SK-N-SH treated with all-trans-retinoic acid at 6 μM for 48 hours (cell line): ENCODE measurements around the gene HOPX.

Source experiments
- ATAC-seq: fragments of 200-7000 bp; cut with Tn5 transposase; 3 replicates; pipeline ENCODE4 v1.9.1; 2020; ENCODE audit warnings: mild to moderate bottlenecking, moderate library complexity
- ARNTL ChIP-seq: fragments of 450-650 bp; formaldehyde crosslinking; IDR thresholded peaks from 2 replicates; pipeline ENCODE4 v1.5.0; 2020; ENCODE audit warnings: low read depth, mild to moderate bottlenecking, moderate library complexity, borderline replicate concordance
- CSDC2 ChIP-seq: fragments of 250-450 bp; sonication (Bioruptor Pico); IDR thresholded peaks from 2 replicates; pipeline ENCODE4 v1.5.0; 2020; ENCODE audit warnings: mild to moderate bottlenecking, moderate library complexity
- ESRRG ChIP-seq: fragments of 250-450 bp; sonication (Bioruptor Pico); IDR thresholded peaks from 2 replicates; pipeline ENCODE4 v1.6.1; 2021; ENCODE audit warnings: mild to moderate bottlenecking
- GLIS3 ChIP-seq: fragments of 250-450 bp; sonication (Bioruptor Pico); IDR thresholded peaks from 2 replicates; pipeline ENCODE4 v1.5.0; 2020; ENCODE audit warnings: mild to moderate bottlenecking, moderate library complexity
- ISL1 ChIP-seq: fragments of 250-450 bp; sonication (Bioruptor Pico); IDR thresholded peaks from 2 replicates; pipeline ENCODE4 v2.1.2; 2022; ENCODE audit warnings: mild to moderate bottlenecking, moderate library complexity
- PPARA ChIP-seq: fragments of 250-450 bp; sonication (Bioruptor Pico); IDR thresholded peaks from 2 replicates; pipeline ENCODE4 v1.5.0; 2020; ENCODE audit warnings: mild to moderate bottlenecking, borderline replicate concordance
- SNAI2 ChIP-seq: fragments of 250-450 bp; sonication (Bioruptor Pico); IDR thresholded peaks from 2 replicates; pipeline ENCODE4 v1.5.0; 2020; ENCODE audit warnings: mild to moderate bottlenecking, moderate library complexity
- TCF4 ChIP-seq: fragments of 250-450 bp; sonication (Bioruptor Pico); IDR thresholded peaks from 2 replicates; pipeline ENCODE4 v1.8.0; 2021; ENCODE audit warnings: mild to moderate bottlenecking, moderate library complexity, borderline replicate concordance
- TOX ChIP-seq: fragments of 250-450 bp; sonication (Bioruptor Pico); IDR thresholded peaks from 2 replicates; pipeline ENCODE4 v1.8.0; 2021; ENCODE audit warnings: mild to moderate bottlenecking, moderate library complexity, borderline replicate concordance
- ZC3H10 ChIP-seq: fragments of 250-450 bp; sonication (Bioruptor Pico); IDR thresholded peaks from 2 replicates; pipeline ENCODE4 v1.5.1; 2021; ENCODE audit warnings: mild to moderate bottlenecking, moderate library complexity
- ZFP3 ChIP-seq: fragments of 250-450 bp; sonication (Bioruptor Pico); IDR thresholded peaks from 2 replicates; pipeline ENCODE4 v1.5.0; 2020; ENCODE audit warnings: mild to moderate bottlenecking, moderate library complexity
- ZFP30 ChIP-seq: fragments of 450-650 bp; formaldehyde crosslinking; IDR thresholded peaks from 2 replicates; pipeline ENCODE4 v1.5.0; 2022; ENCODE audit warnings: mild to moderate bottlenecking, moderate library complexity
- ZNF565 ChIP-seq: fragments of 450-650 bp; formaldehyde crosslinking; conservative IDR thresholded peaks from 2 replicates; pipeline ENCODE4 v1.5.0; 2020; ENCODE audit warnings: low read depth, mild to moderate bottlenecking, moderate library complexity
- ZNF70 ChIP-seq: fragments of 450-650 bp; formaldehyde crosslinking; IDR thresholded peaks from 2 replicates; pipeline ENCODE4 v1.5.0; 2020; ENCODE audit warnings: mild to moderate bottlenecking, moderate library complexity
- ZNF8 ChIP-seq: fragments of 450-650 bp; formaldehyde crosslinking; IDR thresholded peaks from 2 replicates; pipeline ENCODE4 v1.5.0; 2020; ENCODE audit warnings: mild to moderate bottlenecking, moderate library complexity
- TF ChIP-seq, protein P1 (sequence below): fragments of 250-450 bp; sonication (Bioruptor Pico); IDR thresholded peaks from 2 replicates; pipeline ENCODE4 v1.8.0; 2020; ENCODE audit warnings: mild to moderate bottlenecking, moderate library complexity, borderline replicate concordance
- TF ChIP-seq, protein P2 (sequence below): fragments of 250-450 bp; sonication (Bioruptor Pico); IDR thresholded peaks from 2 replicates; pipeline ENCODE4 v1.5.0; 2020; ENCODE audit warnings: mild to moderate bottlenecking, moderate library complexity
- TF ChIP-seq, protein P3 (sequence below): fragments of 250-450 bp; sonication (Bioruptor Pico); IDR thresholded peaks from 2 replicates; pipeline ENCODE4 v1.5.1; 2020; ENCODE audit warnings: low read depth, mild to moderate bottlenecking, moderate library complexity
- TF ChIP-seq, protein P4 (sequence below): fragments of 250-450 bp; sonication (Bioruptor Pico); IDR thresholded peaks from 2 replicates; pipeline ENCODE4 v1.5.1; 2021; ENCODE audit warnings: mild to moderate bottlenecking, moderate library complexity
- TF ChIP-seq, protein P5 (sequence below): fragments of 250-450 bp; sonication (Bioruptor Pico); IDR thresholded peaks from 2 replicates; pipeline ENCODE4 v1.8.0; 2021; ENCODE audit warnings: low read depth, mild to moderate bottlenecking, moderate library complexity, borderline replicate concordance

Gene HOPX

DNA sequence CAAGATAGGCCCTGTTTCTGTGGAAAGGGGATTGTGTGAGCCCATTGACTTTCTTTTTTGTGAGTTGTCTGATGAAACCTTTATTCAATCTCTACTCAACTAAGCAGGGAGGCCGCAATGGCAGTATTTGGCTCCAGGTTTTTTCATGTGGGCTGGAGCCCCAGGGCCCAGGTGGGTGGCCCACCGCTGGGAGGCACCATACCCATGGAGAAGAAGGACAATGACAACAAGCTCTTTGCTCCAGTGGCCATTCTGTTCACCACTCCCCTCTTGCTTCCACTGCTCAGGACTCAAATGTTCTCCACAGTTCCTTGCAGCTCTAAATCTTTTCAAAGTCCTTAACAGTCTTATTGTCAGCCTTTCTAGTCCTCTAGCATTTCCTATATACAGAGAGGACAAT, 54.1 kb downstream of the HOPX start:
- ATAC-seq, result no peak
- TF ChIP-seq ISL1 (CRISPR knock-in tag) (no peak), SNAI2 (CRISPR knock-in tag) (no peak), ZNF565 (no peak), ZC3H10 (CRISPR knock-in tag) (no peak), ESRRG (no peak), TOX (no peak), ARNTL (CRISPR knock-in tag) (no peak), PPARA (CRISPR knock-in tag) (no peak), TCF4 (CRISPR knock-in tag) (no peak), ZFP3 (CRISPR knock-in tag) (no peak), ZNF8 (no peak)
- TF ChIP-seq, protein P1, sequence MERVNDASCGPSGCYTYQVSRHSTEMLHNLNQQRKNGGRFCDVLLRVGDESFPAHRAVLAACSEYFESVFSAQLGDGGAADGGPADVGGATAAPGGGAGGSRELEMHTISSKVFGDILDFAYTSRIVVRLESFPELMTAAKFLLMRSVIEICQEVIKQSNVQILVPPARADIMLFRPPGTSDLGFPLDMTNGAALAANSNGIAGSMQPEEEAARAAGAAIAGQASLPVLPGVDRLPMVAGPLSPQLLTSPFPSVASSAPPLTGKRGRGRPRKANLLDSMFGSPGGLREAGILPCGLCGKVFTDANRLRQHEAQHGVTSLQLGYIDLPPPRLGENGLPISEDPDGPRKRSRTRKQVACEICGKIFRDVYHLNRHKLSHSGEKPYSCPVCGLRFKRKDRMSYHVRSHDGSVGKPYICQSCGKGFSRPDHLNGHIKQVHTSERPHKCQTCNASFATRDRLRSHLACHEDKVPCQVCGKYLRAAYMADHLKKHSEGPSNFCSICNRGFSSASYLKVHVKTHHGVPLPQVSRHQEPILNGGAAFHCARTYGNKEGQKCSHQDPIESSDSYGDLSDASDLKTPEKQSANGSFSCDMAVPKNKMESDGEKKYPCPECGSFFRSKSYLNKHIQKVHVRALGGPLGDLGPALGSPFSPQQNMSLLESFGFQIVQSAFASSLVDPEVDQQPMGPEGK (CRISPR knock-in tag), result no peak
- TF ChIP-seq, protein P2, sequence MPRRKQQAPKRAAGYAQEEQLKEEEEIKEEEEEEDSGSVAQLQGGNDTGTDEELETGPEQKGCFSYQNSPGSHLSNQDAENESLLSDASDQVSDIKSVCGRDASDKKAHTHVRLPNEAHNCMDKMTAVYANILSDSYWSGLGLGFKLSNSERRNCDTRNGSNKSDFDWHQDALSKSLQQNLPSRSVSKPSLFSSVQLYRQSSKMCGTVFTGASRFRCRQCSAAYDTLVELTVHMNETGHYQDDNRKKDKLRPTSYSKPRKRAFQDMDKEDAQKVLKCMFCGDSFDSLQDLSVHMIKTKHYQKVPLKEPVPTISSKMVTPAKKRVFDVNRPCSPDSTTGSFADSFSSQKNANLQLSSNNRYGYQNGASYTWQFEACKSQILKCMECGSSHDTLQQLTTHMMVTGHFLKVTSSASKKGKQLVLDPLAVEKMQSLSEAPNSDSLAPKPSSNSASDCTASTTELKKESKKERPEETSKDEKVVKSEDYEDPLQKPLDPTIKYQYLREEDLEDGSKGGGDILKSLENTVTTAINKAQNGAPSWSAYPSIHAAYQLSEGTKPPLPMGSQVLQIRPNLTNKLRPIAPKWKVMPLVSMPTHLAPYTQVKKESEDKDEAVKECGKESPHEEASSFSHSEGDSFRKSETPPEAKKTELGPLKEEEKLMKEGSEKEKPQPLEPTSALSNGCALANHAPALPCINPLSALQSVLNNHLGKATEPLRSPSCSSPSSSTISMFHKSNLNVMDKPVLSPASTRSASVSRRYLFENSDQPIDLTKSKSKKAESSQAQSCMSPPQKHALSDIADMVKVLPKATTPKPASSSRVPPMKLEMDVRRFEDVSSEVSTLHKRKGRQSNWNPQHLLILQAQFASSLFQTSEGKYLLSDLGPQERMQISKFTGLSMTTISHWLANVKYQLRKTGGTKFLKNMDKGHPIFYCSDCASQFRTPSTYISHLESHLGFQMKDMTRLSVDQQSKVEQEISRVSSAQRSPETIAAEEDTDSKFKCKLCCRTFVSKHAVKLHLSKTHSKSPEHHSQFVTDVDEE (CRISPR knock-in tag), result no peak

DNA sequence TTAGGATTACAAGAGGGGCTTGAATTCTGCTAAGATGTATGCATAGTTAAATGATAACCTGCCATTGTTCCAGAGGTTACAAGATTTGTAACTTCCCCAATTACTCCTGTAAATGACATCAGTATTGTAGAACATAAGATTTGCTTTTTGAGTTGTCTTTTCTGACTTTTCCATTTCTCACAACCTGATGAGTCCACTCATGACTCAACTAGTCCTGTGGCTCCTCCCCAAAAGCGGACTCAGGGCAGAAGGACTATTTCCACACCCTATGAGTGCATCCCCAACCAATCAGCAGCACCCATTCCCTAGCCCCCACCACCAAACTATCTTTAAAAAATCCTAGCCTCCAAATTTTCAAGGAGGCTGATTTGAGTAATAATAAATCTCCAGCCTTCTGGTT, 54.7 kb downstream of the HOPX start:
- no peak for TF ChIP-seq ARNTL (CRISPR knock-in tag)
- no peak for TF ChIP-seq ESRRG
- no peak for TF ChIP-seq SNAI2 (CRISPR knock-in tag)
- TF ChIP-seq ISL1 (CRISPR knock-in tag), result no peak
- no peak for TF ChIP-seq ZFP30 (CRISPR knock-in tag)
- TF ChIP-seq, protein P3, sequence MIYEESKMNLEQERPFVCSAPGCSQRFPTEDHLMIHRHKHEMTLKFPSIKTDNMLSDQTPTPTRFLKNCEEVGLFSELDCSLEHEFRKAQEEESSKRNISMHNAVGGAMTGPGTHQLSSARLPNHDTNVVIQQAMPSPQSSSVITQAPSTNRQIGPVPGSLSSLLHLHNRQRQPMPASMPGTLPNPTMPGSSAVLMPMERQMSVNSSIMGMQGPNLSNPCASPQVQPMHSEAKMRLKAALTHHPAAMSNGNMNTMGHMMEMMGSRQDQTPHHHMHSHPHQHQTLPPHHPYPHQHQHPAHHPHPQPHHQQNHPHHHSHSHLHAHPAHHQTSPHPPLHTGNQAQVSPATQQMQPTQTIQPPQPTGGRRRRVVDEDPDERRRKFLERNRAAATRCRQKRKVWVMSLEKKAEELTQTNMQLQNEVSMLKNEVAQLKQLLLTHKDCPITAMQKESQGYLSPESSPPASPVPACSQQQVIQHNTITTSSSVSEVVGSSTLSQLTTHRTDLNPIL (CRISPR knock-in tag), result no peak
- no peak for TF ChIP-seq CSDC2 (CRISPR knock-in tag)
- TF ChIP-seq, protein P4, sequence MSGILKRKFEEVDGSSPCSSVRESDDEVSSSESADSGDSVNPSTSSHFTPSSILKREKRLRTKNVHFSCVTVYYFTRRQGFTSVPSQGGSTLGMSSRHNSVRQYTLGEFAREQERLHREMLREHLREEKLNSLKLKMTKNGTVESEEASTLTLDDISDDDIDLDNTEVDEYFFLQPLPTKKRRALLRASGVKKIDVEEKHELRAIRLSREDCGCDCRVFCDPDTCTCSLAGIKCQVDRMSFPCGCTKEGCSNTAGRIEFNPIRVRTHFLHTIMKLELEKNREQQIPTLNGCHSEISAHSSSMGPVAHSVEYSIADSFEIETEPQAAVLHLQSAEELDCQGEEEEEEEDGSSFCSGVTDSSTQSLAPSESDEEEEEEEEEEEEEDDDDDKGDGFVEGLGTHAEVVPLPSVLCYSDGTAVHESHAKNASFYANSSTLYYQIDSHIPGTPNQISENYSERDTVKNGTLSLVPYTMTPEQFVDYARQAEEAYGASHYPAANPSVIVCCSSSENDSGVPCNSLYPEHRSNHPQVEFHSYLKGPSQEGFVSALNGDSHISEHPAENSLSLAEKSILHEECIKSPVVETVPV, result no peak
- TF ChIP-seq GLIS3 (CRISPR knock-in tag), result no peak
- no peak for TF ChIP-seq ZNF70
- TF ChIP-seq PPARA (CRISPR knock-in tag), result no peak
- no peak for TF ChIP-seq TCF4 (CRISPR knock-in tag)
- TF ChIP-seq ZFP3 (CRISPR knock-in tag), result no peak
- TF ChIP-seq, protein P5, sequence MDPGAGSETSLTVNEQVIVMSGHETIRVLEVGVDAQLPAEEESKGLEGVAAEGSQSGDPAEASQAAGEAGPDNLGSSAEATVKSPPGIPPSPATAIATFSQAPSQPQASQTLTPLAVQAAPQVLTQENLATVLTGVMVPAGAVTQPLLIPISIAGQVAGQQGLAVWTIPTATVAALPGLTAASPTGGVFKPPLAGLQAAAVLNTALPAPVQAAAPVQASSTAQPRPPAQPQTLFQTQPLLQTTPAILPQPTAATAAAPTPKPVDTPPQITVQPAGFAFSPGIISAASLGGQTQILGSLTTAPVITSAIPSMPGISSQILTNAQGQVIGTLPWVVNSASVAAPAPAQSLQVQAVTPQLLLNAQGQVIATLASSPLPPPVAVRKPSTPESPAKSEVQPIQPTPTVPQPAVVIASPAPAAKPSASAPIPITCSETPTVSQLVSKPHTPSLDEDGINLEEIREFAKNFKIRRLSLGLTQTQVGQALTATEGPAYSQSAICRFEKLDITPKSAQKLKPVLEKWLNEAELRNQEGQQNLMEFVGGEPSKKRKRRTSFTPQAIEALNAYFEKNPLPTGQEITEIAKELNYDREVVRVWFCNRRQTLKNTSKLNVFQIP (CRISPR knock-in tag), result no peak
- TF ChIP-seq, protein P2 (CRISPR knock-in tag), result no peak
- no peak for TF ChIP-seq ZNF8
- no peak for ATAC-seq
